ENCODE measurements around the gene KIAA1191. TPM values are rescaled to one million over a fixed set of nuclear protein-coding genes. Genes with fewer than 3 reads are reported as not detected.

Gene KIAA1191
- total RNA-seq, 2 donors from 2014 or later = 95.9 to 154 TPM

DNA sequence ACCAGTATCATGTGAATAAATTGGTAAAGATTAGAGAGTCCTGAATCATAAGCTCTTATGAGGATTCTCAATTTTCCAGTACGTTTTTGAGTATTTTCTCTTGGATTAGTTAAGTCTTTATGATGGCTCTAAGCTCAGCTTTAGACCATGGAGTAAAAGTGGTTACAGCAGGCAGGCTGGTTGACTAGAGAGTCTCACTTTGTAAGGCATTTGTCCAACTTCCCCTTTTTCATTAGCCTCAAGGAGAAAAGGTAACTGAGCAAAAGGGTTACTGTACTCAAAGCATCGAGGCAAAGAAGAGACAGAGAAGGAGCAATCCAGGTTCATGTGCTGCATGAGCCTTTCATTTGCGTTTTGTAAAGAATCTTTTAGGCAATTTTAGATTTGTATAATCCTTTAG lies 18.3 kb upstream of the KIAA1191 start:
- TF ChIP-seq, protein P1, sequence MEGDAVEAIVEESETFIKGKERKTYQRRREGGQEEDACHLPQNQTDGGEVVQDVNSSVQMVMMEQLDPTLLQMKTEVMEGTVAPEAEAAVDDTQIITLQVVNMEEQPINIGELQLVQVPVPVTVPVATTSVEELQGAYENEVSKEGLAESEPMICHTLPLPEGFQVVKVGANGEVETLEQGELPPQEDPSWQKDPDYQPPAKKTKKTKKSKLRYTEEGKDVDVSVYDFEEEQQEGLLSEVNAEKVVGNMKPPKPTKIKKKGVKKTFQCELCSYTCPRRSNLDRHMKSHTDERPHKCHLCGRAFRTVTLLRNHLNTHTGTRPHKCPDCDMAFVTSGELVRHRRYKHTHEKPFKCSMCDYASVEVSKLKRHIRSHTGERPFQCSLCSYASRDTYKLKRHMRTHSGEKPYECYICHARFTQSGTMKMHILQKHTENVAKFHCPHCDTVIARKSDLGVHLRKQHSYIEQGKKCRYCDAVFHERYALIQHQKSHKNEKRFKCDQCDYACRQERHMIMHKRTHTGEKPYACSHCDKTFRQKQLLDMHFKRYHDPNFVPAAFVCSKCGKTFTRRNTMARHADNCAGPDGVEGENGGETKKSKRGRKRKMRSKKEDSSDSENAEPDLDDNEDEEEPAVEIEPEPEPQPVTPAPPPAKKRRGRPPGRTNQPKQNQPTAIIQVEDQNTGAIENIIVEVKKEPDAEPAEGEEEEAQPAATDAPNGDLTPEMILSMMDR (IDR thresholded peaks at IDR 0.05) = no peak
- Histone ChIP-seq H3K4me1 (ENCODE audit: control insufficient read depth in 1 of 2, low read depth in 2 of 2) (peaks cover 6 to 19% of the 10 kb centered on the region in 2 donors), H3K4me3 (no peak overlapping the region), H3K27ac (no peak overlapping the region), H3K36me3 (peaks cover 9% of the 10 kb centered on the region), H3K9me3 (no peaks in the 10 kb centered on the region), H3K27me3 (replicated peaks; ENCODE audit: insufficient read depth) (no peaks in the 10 kb centered on the region)
- ATAC-seq (ENCODE audit: insufficient number of reproducible peaks, low FRiP score, low read depth) (no peak), DNase-seq (ENCODE audit: low spot score) (no peak)

DNA sequence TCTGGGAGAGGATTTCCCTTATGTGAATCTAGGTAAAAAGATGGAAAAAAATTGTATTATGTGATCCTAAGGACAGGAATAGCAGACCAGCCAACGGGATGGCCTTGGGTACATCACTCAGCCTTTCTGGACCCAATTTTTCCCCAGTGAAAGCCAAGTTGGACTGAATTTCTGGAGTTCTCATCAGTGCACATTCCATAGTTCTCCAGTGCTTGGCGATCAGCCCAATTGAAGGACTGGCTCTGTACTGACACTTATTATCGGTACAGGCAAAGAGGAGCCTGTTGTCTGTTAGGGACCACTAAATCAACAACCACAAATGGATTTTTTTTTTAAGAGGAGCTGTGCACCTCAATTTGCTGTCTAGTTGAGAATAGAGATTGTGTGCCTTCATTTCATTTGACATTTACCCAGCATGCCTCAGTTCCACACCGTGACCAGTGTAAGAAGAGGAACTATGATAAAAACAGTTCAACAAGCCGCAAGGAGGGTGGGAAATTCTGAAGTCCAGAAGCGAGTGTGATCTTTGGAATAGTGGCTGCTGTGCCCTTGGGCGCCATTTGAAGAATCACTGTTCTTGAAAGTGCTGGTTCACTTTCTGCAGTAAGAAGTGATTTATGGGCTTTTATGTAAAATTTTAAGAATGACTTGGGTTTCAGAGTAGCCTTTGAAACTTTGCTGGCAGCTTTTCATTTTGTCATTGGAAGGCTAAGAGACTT lies 11.7 kb upstream of the KIAA1191 start:
- H3K4me1 ChIP-seq (ENCODE audit: control insufficient read depth in 1 of 2, low read depth in 2 of 2) = peaks cover 3 to 17% of the 10 kb centered on the region in 2 donors
- H3K36me3 ChIP-seq = peaks cover 11% of the 10 kb centered on the region
- ATAC-seq (ENCODE audit: insufficient number of reproducible peaks, low FRiP score, low read depth) (no peak), DNase-seq (ENCODE audit: low spot score) (no peak)
- H3K27me3 ChIP-seq (replicated peaks; ENCODE audit: insufficient read depth) = no peaks in the 10 kb centered on the region
- no peak overlapping the region for H3K4me3 ChIP-seq
- TF ChIP-seq, protein P1 (IDR thresholded peaks at IDR 0.05) = no peak
- H3K27ac ChIP-seq = peak overlapping the region in 1 of 2 donors; percentile 24
- no peaks in the 10 kb centered on the region for H3K9me3 ChIP-seq

DNA sequence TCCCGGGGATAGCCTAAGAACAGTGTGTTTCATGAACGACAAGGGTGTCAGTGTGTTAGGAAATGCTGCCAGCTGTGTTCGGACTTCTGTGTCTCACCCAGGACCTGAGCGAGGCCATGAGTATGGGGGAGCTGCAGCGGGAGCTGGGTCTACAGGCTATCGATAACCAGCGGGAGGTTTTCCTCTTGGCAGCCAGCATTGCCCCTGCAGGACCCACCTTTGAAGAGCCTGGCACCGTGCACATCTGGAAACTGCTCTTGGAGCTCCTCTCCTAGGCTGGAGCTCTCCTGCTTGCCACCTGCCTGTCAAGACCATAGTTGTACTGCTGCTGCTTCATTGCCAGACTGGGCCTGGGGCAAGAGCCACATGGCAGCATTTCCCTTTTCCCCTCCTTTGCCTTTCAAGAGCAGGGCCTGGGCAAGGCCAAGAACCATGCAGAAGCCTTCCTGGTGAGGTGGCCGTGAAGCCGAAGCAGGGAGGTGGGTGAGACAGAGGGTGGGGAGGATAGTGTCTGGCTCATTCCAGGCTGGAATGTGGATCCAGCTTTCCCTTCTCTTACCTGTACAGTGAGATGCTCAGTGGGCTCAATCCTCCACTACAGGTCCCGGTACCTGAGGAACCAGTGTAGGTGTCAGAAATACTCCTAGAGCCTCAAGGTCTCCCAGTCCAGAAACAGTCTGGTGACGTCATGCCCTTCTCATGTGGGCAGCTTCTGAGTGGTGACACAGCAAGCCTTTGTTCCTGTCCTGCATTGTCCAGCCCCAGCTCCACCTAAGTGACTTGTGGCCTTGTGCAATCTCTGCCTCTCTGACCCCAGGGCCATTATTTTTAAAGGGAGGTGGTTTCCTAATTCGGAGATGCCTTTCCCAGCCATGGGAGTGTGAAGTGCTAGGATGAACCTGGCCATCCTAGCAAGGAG lies 10.3 kb upstream of the KIAA1191 start:
- Histone ChIP-seq H3K27ac (peak overlapping the region; percentile 5 to 24), H3K9me3 (no peaks in the 10 kb centered on the region), H3K4me1 (ENCODE audit: control insufficient read depth in 1 of 2, low read depth in 2 of 2) (peaks cover 3 to 17% of the 10 kb centered on the region in 2 donors), H3K36me3 (peaks cover 11% of the 10 kb centered on the region), H3K4me3 (no peak overlapping the region), H3K27me3 (replicated peaks; ENCODE audit: insufficient read depth) (no peaks in the 10 kb centered on the region)
- no peak for DNase-seq (ENCODE audit: low spot score)
- ATAC-seq (ENCODE audit: insufficient number of reproducible peaks, low FRiP score, low read depth) = no peak
- TF ChIP-seq, protein P1 (IDR thresholded peaks at IDR 0.05) = no peak

DNA sequence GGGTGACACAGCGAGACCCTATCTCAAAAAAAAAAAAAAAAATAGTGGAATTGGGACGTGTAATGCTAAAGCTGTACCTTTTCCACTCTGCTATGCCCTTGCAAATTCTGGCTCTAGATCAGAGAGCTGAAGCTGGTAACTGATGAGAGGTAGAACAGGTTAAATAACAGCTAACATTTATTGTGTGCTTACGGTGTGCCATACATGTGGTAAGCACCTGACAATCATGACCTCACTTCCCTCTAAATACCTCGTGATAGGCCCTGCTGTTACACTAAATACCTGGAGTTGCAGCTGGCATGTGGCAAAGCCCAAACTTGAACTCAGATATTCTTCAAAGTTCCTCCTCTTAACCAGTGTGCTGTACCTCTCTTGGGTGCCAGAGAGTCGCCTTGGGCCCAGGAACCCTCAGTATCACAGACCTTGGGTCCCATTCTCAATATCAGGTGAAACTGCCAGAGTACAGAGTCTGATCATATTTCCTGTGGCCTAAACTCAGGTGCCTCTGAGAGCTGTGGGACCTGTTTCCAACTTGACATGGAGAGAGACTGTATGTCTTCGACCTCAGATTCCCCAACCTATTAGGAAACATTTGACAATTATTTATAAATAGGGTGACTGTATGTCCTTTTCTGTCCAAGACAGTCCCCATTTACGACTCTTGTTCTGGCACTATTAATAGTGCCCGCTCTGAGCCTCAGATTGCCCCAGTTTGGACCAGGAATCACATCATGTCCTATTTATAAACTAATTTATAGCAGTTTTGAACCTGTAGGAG lies 8.6 kb upstream of the KIAA1191 start:
- Histone ChIP-seq H3K27me3 (replicated peaks; ENCODE audit: insufficient read depth) (no peaks in the 10 kb centered on the region), H3K4me3 (no peak overlapping the region), H3K4me1 (ENCODE audit: control insufficient read depth in 1 of 2, low read depth in 2 of 2) (peaks cover 3 to 23% of the 10 kb centered on the region in 2 donors), H3K9me3 (no peaks in the 10 kb centered on the region), H3K36me3 (peaks cover 11% of the 10 kb centered on the region), H3K27ac (no peak overlapping the region)
- ATAC-seq (ENCODE audit: insufficient number of reproducible peaks, low FRiP score, low read depth) (no peak), DNase-seq (ENCODE audit: low spot score) (no peak)
- TF ChIP-seq, protein P1 (IDR thresholded peaks at IDR 0.05) = no peak
